Rectal smooth muscle tissue (tissue), 1 donor: ENCODE results near the gene NCF4.

Experiments used
- H3K27ac ChIP-seq: one replicate; pipeline ENCODE4 v1.7.0; 2013; ENCODE audit warnings: low read depth, low read length, inconsistent platforms
- H3K27me3 ChIP-seq: one replicate; pipeline ENCODE4 v1.7.0; 2013; ENCODE audit warnings: low read length; ENCODE audit not compliant: control insufficient read depth, insufficient read depth
- H3K36me3 ChIP-seq: one replicate; pipeline ENCODE4 v1.7.0; 2013; ENCODE audit warnings: low read length; ENCODE audit not compliant: control insufficient read depth, insufficient read depth
- H3K4me1 ChIP-seq: one replicate; pipeline ENCODE4 v1.7.0; 2013; ENCODE audit warnings: low read length; ENCODE audit not compliant: control insufficient read depth, insufficient read depth
- H3K4me3 ChIP-seq: one replicate; pipeline ENCODE4 v1.7.0; 2013; ENCODE audit warnings: low read length
- H3K9ac ChIP-seq: one replicate; pipeline ENCODE4 v1.7.0; 2013; ENCODE audit warnings: low read length

The NCF4 gene

GRCh38 chr22:36873614-36874308, 13.0 kb downstream of the NCF4 start:
- Histone ChIP-seq H3K4me3 (peak overlapping the region; percentile 5), H3K27me3 (no peaks in the 10 kb centered on the region), H3K27ac (no peak overlapping the region), H3K9ac (no peak overlapping the region), H3K36me3 (peaks cover 2% of the 10 kb centered on the region), H3K4me1 (peaks cover 3% of the 10 kb centered on the region)

- Histone ChIP-seq H3K4me1 (peaks cover 3% of the 10 kb centered on the region), H3K4me3 (no peak overlapping the region), H3K9ac (no peak overlapping the region), H3K36me3 (peaks cover 2% of the 10 kb centered on the region), H3K27me3 (no peaks in the 10 kb centered on the region), H3K27ac (no peak overlapping the region)
Observed at GRCh38 chr22:36874309-36874696, 13.5 kb downstream of the NCF4 start.

DNA sequence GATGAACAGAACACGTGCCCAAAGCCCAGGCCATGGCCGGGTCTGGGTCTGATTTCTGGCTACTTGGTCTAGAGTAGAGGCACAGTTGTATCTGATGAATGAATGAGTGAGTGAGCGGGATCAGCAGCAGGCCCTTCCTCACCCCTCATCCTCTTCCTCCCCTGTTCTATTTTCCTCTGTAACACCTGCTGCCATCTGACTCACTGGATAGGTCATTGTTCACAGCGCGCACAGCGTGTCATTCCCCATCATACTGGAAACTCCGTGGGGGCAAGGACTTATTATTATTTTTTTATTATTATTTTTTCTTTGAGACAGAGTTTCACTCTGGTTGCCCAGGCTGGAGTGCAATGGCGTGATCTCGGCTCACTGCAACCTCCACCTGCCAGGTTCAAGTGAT, 13.9 kb downstream of the NCF4 start:
- Histone ChIP-seq H3K4me1 (peaks cover 3% of the 10 kb centered on the region), H3K27ac (no peak overlapping the region), H3K9ac (no peak overlapping the region), H3K4me3 (no peak overlapping the region), H3K27me3 (no peaks in the 10 kb centered on the region), H3K36me3 (peaks cover 2% of the 10 kb centered on the region)

GRCh38 chr22:36875741-36876140, 14.9 kb downstream of the NCF4 start:
- no peak overlapping the region for H3K9ac ChIP-seq
- H3K4me1 ChIP-seq: peaks cover 3% of the 10 kb centered on the region
- peaks cover 2% of the 10 kb centered on the region for H3K36me3 ChIP-seq
- H3K27me3 ChIP-seq: no peaks in the 10 kb centered on the region
- no peak overlapping the region for H3K27ac ChIP-seq
- no peak overlapping the region for H3K4me3 ChIP-seq

DNA sequence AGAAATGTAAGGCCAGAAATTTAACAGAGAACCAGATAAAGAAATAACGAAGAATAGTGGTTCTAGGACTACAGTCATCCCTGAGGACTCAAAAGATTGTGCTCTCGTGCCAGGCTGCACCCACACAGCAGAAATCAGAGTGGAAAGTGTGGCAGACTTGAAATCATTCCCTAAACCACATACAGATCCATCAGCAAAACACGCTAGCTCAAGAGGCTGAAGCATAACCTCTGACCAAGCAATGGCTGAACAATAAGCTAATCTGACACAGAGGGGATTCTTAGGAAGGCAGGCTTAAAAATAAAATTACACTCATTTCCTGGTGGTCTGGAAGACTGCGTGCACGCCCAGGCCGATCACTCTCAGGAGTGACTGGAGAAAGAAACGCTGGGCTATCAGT, 19.0 kb downstream of the NCF4 start:
- no peak overlapping the region for H3K27ac ChIP-seq
- no peaks in the 10 kb centered on the region for H3K36me3 ChIP-seq
- no peak overlapping the region for H3K4me3 ChIP-seq
- no peaks in the 10 kb centered on the region for H3K27me3 ChIP-seq
- H3K4me1 ChIP-seq: no peaks in the 10 kb centered on the region
- H3K9ac ChIP-seq: no peak overlapping the region

- Histone ChIP-seq H3K27ac (no peak overlapping the region), H3K9ac (no peak overlapping the region), H3K4me3 (no peak overlapping the region), H3K4me1 (no peaks in the 10 kb centered on the region), H3K27me3 (no peaks in the 10 kb centered on the region), H3K36me3 (no peaks in the 10 kb centered on the region)
Observed at GRCh38 chr22:36881504-36882245, 20.9 kb downstream of the NCF4 start.

DNA sequence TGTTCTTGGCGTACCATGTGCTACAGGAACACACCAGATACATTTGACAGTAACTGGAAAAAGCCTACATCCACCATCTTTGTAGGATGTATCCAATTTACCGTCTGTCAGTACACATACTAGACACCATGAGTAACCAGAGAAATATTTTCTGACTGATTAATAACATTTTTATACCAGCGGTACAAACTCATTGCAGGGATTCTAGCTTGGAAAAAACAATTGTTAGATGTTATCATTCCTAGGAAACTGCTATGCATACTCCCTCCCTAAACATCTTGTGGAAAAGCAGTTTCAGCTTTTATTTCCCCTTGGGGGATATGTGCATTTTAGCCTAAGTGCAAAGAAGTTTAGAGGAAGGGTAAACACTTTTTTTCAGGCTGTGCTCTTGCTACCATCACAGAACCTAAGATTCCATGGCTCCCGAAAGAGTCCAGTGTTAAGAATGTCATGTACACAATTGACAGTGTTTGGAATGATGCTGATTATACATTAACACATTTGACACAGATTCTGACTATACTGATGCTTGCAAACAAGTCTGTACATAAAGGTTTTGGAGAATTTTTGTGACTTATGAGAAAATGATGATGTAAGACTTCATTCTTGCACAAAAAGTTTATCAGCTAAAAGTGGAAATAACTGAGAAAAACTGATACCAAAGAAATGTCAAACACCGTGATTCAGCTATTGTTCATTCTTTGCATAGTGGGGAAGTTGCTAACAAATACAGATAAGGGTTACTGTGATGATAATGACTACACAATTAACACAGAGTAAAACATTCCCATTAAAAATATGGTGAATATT, 23.7 kb downstream of the NCF4 start:
- H3K27me3 ChIP-seq: peaks cover 2% of the 10 kb centered on the region
- no peak overlapping the region for H3K9ac ChIP-seq
- H3K36me3 ChIP-seq: no peaks in the 10 kb centered on the region
- H3K4me3 ChIP-seq: no peak overlapping the region
- H3K27ac ChIP-seq: no peak overlapping the region
- no peaks in the 10 kb centered on the region for H3K4me1 ChIP-seq

DNA sequence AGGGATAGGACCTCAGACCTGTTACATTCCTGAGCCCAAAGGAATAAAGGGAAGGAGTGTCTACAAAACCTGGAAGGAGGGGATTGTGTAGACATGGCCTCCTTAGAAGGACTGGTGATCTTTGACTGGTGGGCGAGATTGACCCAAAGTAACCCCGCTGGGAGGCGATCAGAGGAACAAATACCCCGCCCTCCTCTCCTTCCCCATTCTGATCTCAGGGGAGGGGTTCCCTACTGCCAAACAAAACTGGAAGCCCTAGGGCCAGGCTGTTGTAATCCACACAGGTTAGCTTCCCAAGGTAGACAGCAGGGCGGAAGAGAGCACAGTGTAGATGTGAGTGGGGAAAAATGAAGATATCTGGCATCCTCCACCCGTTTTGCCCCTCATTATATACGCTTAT, 24.7 kb downstream of the NCF4 start:
- no peaks in the 10 kb centered on the region for H3K36me3 ChIP-seq
- H3K9ac ChIP-seq: no peak overlapping the region
- no peaks in the 10 kb centered on the region for H3K4me1 ChIP-seq
- H3K27ac ChIP-seq: no peak overlapping the region
- peaks cover 2% of the 10 kb centered on the region for H3K27me3 ChIP-seq
- no peak overlapping the region for H3K4me3 ChIP-seq

DNA sequence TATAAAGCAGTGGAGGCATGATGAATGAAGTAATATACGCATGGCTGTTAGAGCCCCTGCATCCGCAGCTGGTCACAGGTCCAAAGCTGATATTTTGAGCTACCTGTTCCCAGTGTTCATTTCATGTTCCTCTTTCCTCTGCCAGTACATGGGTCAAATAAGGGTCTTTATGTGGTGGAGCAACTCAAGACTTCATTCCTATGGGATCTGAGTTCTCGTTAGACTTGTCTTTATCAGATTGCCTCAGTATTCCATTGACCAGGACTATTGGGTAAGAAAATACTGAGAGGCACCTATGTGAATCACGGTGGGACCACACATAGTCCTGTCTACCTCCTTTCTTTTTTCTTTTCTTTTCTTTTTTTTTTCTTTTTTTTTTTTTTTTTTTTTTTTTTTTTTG, 25.2 kb downstream of the NCF4 start:
- no peak overlapping the region for H3K4me3 ChIP-seq
- peaks cover 2% of the 10 kb centered on the region for H3K27me3 ChIP-seq
- H3K4me1 ChIP-seq: no peaks in the 10 kb centered on the region
- H3K9ac ChIP-seq: no peak overlapping the region
- H3K36me3 ChIP-seq: no peaks in the 10 kb centered on the region
- no peak overlapping the region for H3K27ac ChIP-seq

GRCh38 chr22:36887162-36887561, 26.4 kb downstream of the NCF4 start:
- Histone ChIP-seq H3K27me3 (peaks cover 2% of the 10 kb centered on the region), H3K36me3 (no peaks in the 10 kb centered on the region), H3K27ac (no peak overlapping the region), H3K9ac (no peak overlapping the region), H3K4me3 (no peak overlapping the region), H3K4me1 (no peaks in the 10 kb centered on the region)

- Histone ChIP-seq H3K36me3 (no peaks in the 10 kb centered on the region), H3K9ac (no peak overlapping the region), H3K4me3 (no peak overlapping the region), H3K27ac (no peak overlapping the region), H3K27me3 (peaks cover 2% of the 10 kb centered on the region), H3K4me1 (no peaks in the 10 kb centered on the region)
Observed at GRCh38 chr22:36891646-36892045, 30.8 kb downstream of the NCF4 start.

DNA sequence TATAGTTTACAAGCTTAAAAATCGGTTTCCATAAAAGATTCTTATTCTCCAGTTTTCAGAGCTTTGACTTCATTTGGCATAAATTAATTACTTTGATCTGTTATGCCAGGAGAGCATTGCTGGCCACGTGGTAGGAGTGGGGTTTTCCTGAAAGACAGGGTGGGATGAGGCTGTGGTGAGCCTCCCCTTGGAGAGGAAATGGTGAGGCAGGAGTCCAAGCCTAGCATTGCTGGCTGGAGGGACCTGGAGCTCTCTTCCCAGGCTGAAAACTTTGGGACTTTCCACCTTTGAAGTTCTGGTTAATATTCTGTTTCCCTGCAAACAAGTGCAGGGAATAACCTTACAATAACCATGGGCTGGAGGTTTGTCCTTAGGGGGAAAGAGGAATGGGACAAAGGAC, 31.5 kb downstream of the NCF4 start:
- no peak overlapping the region for H3K9ac ChIP-seq
- H3K27me3 ChIP-seq: peaks cover 2% of the 10 kb centered on the region
- H3K27ac ChIP-seq: no peak overlapping the region
- no peaks in the 10 kb centered on the region for H3K36me3 ChIP-seq
- no peaks in the 10 kb centered on the region for H3K4me1 ChIP-seq
- H3K4me3 ChIP-seq: no peak overlapping the region
